ENCODE results near the gene C9.
A peak's percentile ranks its signal among the peaks of the same experiment; 100 is the strongest.
"Not testable (repeated sequence)": the region's sequence is repeated elsewhere in the genome, so short reads cannot be mapped to it uniquely, and the experiment has no call there.

The C9 gene

GRCh38 chr5:39255406-39255805, 108.9 kb downstream of the C9 start:
- DNase-seq, result no peak

DNA sequence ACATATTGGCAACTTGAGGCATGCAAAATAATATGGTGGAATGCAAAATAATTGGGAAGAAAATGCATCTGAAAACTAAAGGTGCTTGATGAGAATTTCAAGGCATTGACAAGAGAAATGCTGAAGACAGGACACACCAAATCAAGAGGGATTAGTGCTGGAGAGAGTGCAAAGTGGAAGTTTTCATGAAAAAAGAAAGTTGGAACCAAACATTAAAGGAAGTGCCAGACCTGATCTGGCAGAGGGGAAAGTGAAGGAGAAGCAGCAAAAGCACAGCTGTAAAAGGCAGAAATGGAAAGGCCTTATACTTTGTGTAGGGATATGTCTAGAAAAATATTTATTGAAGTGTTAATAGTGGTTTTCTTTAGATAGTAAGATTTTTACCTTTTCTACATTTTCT, 109.6 kb downstream of the C9 start:
- no peak for DNase-seq

DNA sequence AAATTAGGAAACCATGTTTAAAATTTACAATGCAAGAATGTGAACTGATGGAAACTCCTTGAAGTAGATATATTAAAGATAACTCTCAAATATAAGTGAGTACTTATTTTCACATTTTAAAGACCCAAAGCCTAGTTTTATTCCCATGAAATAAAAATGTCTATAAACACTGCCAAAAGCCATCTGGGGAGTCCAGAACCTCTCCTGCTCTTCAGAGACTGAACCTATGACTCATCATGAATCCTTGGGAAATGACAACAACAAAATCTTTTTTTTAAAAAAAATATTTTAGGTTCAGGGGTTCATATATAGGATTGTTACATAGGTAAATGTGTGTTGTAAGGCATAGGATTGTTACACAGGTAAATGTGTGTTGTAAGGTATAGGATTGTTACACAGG, 111.1 kb downstream of the C9 start:
- no peak for DNase-seq

DNA sequence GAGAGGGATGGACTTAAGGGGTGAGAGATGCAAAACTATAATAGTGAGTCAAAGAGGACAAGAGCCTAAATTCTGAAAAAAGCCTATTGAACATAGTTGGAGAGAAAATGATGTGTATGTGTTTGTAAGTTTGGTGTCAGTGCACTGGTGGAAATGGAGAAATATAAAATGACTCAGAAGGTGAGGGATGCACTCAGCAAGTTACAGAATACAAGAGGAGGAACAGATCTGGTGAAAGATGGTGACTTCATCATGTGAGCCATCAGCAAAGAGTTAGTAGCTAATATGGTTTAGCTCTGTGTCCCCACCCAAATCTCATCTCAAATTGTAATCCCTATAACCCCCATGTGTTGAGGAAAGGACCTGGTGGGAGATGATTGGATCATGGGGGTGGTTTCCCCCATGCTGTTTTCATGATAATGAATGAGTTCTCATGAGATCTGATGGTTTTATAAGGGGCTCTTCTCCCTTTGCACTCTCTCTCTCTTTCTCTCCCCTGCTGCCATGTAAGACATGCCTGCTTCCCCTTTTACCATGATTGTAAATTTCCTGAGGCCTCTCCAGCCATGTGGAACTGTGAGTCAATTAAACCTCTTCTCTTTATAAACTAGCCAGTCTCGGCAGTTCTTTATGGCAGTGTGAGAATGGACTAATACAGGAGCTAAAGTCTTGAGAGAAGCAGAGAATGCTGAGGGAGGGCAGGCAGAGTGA, 114.6 kb downstream of the C9 start:
- no peak for DNase-seq

GRCh38 chr5:39249069-39249468, 115.2 kb downstream of the C9 start:
- DNase-seq, result peak; percentile 65

GRCh38 chr5:39240750-39241149, 123.5 kb downstream of the C9 start:
- no peak for DNase-seq

DNA sequence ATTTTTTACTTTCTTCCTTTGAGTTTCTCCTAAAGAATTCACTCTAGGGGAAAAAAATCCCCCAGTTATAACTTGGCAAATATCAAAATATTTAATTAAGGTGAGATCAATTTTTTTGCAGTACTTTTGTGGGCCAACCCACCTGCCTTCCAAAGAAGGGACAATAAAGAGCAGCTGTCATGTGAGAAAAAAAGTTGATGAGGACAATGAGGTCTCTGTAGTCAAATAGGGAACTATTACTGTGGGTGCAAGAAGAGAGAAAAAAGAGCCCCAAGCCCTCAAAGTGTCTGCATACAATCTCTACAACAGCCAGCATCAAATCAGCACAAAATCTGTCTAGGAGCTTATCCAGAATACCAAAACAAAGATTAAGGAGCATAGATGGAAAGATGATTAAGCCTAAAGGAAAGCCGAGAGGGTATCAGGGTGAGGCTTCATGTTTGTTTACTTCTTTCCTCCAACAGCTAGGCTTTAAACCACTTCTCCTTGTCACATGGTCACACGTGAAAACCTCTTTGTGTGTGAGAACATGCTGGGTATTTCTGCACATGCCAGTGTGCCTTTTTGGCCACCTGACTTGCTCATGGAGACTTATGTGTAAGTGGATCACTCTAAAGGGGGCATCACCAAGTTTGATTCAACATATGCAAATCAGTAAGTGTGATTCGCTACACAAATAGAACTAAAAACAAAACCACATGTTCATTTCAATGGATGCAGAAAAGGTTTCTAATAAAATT, 125.8 kb downstream of the C9 start:
- no peak for DNase-seq

DNA sequence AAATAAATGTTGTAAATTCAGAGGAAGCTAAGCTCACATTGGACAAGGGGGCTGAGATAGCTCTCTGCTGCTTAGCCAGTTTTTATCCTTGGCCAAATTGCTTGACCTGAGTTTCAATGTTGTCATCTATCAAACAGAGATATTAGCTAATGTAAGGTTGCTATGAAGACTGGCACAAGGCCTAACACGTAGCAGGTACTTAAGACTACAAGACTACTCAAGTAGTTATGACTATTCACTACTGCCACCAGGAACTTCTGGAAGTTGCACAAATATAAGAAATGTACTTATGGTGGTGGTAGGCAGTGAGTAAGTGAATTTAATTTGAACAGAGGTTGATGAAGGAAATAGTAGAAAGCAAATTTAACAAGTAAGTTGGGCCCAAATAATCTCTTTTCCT, 127.6 kb downstream of the C9 start:
- DNase-seq, result no peak

GRCh38 chr5:39235648-39236047, 128.6 kb downstream of the C9 start:
- no peak for DNase-seq

DNA sequence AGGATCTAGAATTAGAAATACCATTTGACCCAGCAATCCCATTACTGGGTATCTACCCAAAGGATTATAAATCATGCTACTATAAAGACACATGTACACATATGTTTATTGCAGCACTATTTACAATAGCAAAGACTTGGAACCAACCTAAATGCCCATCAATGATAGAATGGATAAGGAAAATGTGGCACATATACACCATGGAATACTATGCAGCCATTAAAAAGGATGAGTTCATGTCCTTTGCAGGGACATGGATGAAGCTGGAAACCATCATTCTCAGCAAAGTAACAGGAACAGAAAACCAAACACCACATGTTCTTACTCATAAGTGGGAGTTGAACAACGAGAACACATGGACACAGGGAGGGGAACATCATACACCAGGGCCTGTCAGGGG, 129.8 kb downstream of the C9 start:
- DNase-seq, result not testable (repeated sequence)

Measured in hematopoietic multipotent progenitor cell treated with erythropoietin and hydrocortisone succinate and interleukin-3 and kit ligand, for 8 days (in vitro differentiated cells).